Tibial artery (tissue), 4 donors: ENCODE measurements around the gene MYOM1.

Experiments
- DNase-seq, 2 donors: peaks; one replicate each; pipeline ENCODE4 v3.0.0-alpha.2; 2019
- H3K27ac ChIP-seq, 2 donors: fragments of 200-600 bp; sonication (generic) in 1 of 2; 1 replicate in 1 of 2; 2 replicates in 1 of 2; pipeline ENCODE4 v1.5.1; 2018 to 2019; ENCODE audit warnings: mild to moderate bottlenecking in 1 of 2
- H3K27me3 ChIP-seq, 2 donors: fragments of 200-600 bp; sonication (generic) in 1 of 2; one replicate each; pipeline versions ENCODE4 v1.5.1 to v1.6.0; 2016 to 2019
- H3K36me3 ChIP-seq, 3 donors: fragments of 200-600 bp; sonication (generic) in 2 of 3; one replicate each; pipeline ENCODE4 v1.5.1; 2016 to 2019; ENCODE audit warnings: mild to moderate bottlenecking in 2 of 3
- H3K4me1 ChIP-seq, 4 donors: fragments of 200-600 bp; sonication (generic) in 2 of 4; 1 replicate in 3 of 4; 2 replicates in 1 of 4; pipeline ENCODE4 v1.5.1; 2016 to 2019
- H3K4me3 ChIP-seq, 2 donors: fragments of 200-600 bp; sonication (generic) in 1 of 2; 1 replicate in 1 of 2; 2 replicates in 1 of 2; pipeline ENCODE4 v1.5.1; 2018 to 2019; ENCODE audit warnings: mild to moderate bottlenecking in 2 of 2
- H3K9me3 ChIP-seq, 3 donors: fragments of 200-600 bp; sonication (generic) in 1 of 3; one replicate each; pipeline ENCODE4 v1.5.1; 2016 to 2019
- CTCF ChIP-seq, 2 experiments: fragments of 200-600 bp in 1 of 2; fragments of 450-650 bp in 1 of 2; IDR thresholded peaks; one replicate each; pipeline ENCODE4 v1.5.1; 2017 to 2019; ENCODE audit warnings: antibody characterized with exemption in 2 of 2, mild to moderate bottlenecking in 1 of 2, moderate library complexity in 1 of 2
- intact Hi-C: fragments of 100-400 bp; cut with DNase I; formaldehyde crosslinking; loops from one replicate; pipeline ENCODE4 v1.15.0; 2023; ENCODE audit warnings: low total_unique reads

MYOM1 gene

GRCh38 chr18:3247240-3248061 is 27.7 kb upstream of the MYOM1 start, which contains the start of gene MYL12A:
Gene MYL12A (plus strand): TSS chr18:3247801. CDS start chr18:3253248, 5,447 bp downstream.
- Histone ChIP-seq H3K9me3 (no peaks in the 10 kb centered on the region), H3K4me1 (peaks cover 0 to 65% (median 12%) of the 10 kb centered on the region in 4 donors), H3K36me3 (peaks cover 0 to 6% (median 0%) of the 10 kb centered on the region in 3 donors), H3K4me3 (peak within 1 kb of the TSS; percentile 75 to 98), H3K27me3 (no peaks in the 10 kb centered on the region), H3K27ac (peak within 1 kb of the TSS; percentile 93 to 98)
- DNase-seq, result peak; percentile 97 to 98
- intact Hi-C loops, result loop anchor here (5.0 to 10.0 kb wide), 4 partner anchors 90 to 250 kb away; partner anchors contain the start of gene LPIN2
- no peak for TF ChIP-seq CTCF (IDR thresholded peaks at IDR 0.05)

GRCh38 chr18:3246635-3247239 is 27.0 kb upstream of the MYOM1 start:
- no peak for TF ChIP-seq CTCF (IDR thresholded peaks at IDR 0.05)
- H3K27me3 ChIP-seq, result no peaks in the 10 kb centered on the region
- peak; percentile 45 to 74 for DNase-seq
- peak overlapping the region; percentile 93 to 98 for H3K27ac ChIP-seq
- intact Hi-C loops, result loop anchor here (5.0 to 10.0 kb wide), 4 partner anchors 89 to 249 kb away; partner anchors contain the start of gene LPIN2
- H3K36me3 ChIP-seq, result peaks cover 0 to 6% (median 0%) of the 10 kb centered on the region in 3 donors
- peaks cover 0 to 65% (median 9%) of the 10 kb centered on the region in 4 donors for H3K4me1 ChIP-seq
- H3K4me3 ChIP-seq, result peak overlapping the region; percentile 75 to 98
- no peaks in the 10 kb centered on the region for H3K9me3 ChIP-seq

GRCh38 chr18:3245853-3246634 is 26.3 kb upstream of the MYOM1 start:
- peak overlapping the region; percentile 75 to 98 for H3K4me3 ChIP-seq
- H3K4me1 ChIP-seq, result peaks cover 0 to 62% (median 6%) of the 10 kb centered on the region in 4 donors
- H3K9me3 ChIP-seq, result no peaks in the 10 kb centered on the region
- no peaks in the 10 kb centered on the region for H3K27me3 ChIP-seq
- H3K36me3 ChIP-seq, result peaks cover 0 to 6% (median 5%) of the 10 kb centered on the region in 3 donors
- DNase-seq, result peak; percentile 92 to 94
- peak overlapping the region; percentile 93 to 98 for H3K27ac ChIP-seq
- intact Hi-C loops, result loop anchor here (5.0 to 10.0 kb wide), 4 partner anchors 89 to 249 kb away; partner anchors contain the start of gene LPIN2
- peak; percentile 94 to 98 for TF ChIP-seq CTCF (IDR thresholded peaks at IDR 0.05)

GRCh38 chr18:3245185-3245564 is 25.4 kb upstream of the MYOM1 start:
- Histone ChIP-seq H3K27me3 (no peaks in the 10 kb centered on the region), H3K27ac (peak overlapping the region; percentile 93 to 98), H3K36me3 (peaks cover 0 to 6% (median 6%) of the 10 kb centered on the region in 3 donors), H3K4me3 (peak overlapping the region; percentile 75 to 98), H3K9me3 (no peaks in the 10 kb centered on the region), H3K4me1 (peaks cover 0 to 54% (median 6%) of the 10 kb centered on the region in 4 donors)
- intact Hi-C loops, result loop anchor here (5.0 to 10.0 kb wide), 4 partner anchors 88 to 248 kb away; partner anchors contain the start of gene LPIN2
- TF ChIP-seq CTCF (IDR thresholded peaks at IDR 0.05), result no peak
- DNase-seq, result no peak

GRCh38 chr18:3238742-3239141 is 19.0 kb upstream of the MYOM1 start:
- Histone ChIP-seq H3K4me1 (peaks cover 0 to 22% (median 0%) of the 10 kb centered on the region in 4 donors), H3K27me3 (no peaks in the 10 kb centered on the region), H3K4me3 (no peak overlapping the region), H3K27ac (no peak overlapping the region), H3K9me3 (no peaks in the 10 kb centered on the region), H3K36me3 (peaks cover 0 to 6% (median 0%) of the 10 kb centered on the region in 3 donors)
- DNase-seq, result no peak
- no peak for TF ChIP-seq CTCF (IDR thresholded peaks at IDR 0.05)
- intact Hi-C loops, result no loop called here
